GM18519 (cell line): ENCODE measurements around the gene HCN3.

Experiments
- ATAC-seq: cut with Tn5 transposase; IDR thresholded peaks from one replicate; pipeline ENCODE4 v1.9.1; 2021; ENCODE audit warnings: mild to moderate bottlenecking, moderate library complexity; ENCODE audit not compliant: unreplicated experiment, low FRiP score

The HCN3 gene

GRCh38 chr1:155253797-155254196 lies 23.5 kb upstream of the HCN3 start:
- ATAC-seq = no peak

GRCh38 chr1:155254228-155254713 lies 23.0 kb upstream of the HCN3 start:
- no peak for ATAC-seq

GRCh38 chr1:155254714-155255242 lies 22.5 kb upstream of the HCN3 start:
- ATAC-seq = no peak

- no peak for ATAC-seq
Observed at GRCh38 chr1:155255243-155256007, 21.8 kb upstream of the HCN3 start, which contains the start of gene ENTREP3. Gene ENTREP3 (minus strand): TSS chr1:155255483. CDS start chr1:155254877, 606 bp downstream.

DNA sequence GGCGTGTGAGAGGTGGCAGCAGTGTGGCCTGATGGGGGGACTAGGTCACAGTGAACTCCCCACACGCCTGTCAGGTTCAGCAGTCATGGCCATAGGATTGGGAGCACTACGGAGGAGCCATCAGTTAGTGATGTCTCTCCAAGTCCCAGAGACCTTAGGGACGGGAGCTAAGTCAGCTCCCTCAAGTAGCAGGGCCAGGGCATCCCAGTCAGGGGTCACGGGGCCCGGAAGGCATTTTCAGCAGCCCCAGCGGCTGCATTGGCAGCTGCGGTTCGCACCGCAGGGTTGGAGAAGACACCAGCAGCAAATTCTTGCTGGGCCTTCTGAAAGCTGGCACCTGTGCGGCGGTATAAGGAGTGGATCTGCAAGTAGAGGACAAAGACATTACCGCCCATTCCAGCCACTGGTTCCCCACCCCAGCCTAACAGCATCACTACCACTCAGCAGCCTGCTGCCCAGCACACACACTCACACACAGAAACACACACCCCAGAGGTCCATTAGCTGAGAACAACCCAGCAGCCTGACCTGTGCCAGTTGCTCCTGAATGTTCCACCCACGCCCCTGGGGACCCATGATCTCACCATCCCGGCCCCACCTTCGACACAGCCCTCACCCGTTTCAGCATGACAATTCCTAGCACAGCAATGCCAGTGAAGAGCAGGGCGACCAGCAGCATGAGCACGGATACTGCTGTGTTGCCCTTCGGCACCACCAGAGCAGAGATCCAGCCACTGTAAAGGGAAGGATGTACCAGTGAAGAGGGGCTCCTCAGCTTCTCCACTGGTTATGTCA lies 21.0 kb upstream of the HCN3 start:
- ATAC-seq = no peak

DNA sequence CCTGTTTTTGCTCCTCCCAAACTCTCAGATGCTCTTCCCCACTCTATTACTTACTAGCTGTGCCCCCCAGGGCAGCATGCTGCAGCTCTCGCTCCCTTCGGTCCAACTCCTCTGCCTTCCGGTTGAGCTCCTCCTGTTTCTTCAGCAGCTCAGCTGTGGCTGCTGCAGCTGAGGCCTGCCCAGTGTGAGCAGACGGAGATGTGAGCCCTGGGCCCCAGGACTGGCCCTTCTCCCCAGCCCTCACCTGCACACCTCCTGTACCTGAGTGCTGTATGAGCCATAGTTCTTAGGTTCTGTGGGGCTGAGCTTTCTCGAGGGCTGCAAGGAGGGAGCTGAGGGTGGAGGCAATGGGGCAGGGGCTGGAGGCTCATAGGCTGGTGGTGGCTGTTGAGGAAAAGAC lies 17.0 kb upstream of the HCN3 start:
- ATAC-seq = no peak

DNA sequence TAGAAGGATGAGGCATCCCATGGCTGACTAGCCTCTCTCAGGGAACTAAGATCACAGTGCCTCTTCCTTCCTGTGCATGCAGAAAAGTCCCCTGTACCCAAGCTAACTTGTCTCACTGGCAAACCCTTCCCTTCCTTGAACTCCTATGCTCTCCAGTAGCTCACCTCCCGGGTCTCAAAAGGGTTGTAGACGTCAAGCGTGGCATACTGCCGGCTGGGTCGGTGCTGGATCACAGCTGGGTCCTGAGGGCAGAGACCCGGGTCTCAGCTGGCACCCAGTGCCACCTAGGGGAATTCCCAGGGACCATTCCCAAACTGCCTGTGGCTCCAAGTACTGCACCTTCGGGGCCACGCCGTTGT lies 15.8 kb upstream of the HCN3 start:
- no peak for ATAC-seq

GRCh38 chr1:155261852-155262673 lies 15.2 kb upstream of the HCN3 start, which contains the start of gene SCAMP3:
Gene SCAMP3 (minus strand): TSS chr1:155262360. CDS start chr1:155262151, 209 bp downstream.
- peak; percentile 64 for ATAC-seq

DNA sequence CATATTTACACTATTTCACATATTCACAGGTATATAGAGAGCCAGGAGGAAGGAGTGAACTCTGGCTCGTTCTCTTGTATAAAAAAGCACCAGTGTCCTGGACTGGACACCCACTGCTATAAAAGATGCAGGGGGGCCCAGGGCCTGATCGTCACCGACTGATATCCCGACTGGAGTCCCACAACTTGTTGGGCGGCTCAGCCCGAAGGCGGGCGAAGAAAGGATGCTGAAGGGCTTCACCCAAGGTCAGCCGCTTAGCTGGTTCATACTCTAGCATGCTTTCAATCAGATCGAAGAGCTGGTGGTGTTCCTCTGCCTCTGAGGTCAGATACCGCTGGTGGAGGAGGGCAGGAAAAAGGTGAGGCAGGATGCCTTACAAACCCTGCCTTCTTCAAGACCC lies 14.2 kb upstream of the HCN3 start:
- ATAC-seq = no peak

DNA sequence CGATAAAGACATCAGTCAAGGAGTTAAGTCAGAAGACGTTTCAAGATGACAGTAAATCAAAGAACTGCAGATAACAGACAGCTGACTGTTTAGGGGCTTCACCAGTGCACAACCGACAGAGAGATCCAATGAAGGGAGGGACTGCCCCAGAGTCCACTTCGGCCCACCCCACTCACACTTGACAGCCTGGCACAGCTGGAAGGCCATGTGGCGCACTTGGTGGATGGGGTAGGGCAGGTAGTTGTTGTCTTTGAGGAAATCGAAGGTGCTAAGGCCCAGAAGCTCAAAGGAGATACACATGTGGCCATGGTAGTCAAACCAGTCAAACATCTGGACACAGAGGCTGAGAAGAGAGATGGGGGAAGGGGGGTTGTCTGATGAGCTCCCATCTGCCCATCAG lies 10.7 kb upstream of the HCN3 start:
- ATAC-seq = no peak

GRCh38 chr1:155267373-155267772 lies 9.9 kb upstream of the HCN3 start:
- no peak for ATAC-seq

DNA sequence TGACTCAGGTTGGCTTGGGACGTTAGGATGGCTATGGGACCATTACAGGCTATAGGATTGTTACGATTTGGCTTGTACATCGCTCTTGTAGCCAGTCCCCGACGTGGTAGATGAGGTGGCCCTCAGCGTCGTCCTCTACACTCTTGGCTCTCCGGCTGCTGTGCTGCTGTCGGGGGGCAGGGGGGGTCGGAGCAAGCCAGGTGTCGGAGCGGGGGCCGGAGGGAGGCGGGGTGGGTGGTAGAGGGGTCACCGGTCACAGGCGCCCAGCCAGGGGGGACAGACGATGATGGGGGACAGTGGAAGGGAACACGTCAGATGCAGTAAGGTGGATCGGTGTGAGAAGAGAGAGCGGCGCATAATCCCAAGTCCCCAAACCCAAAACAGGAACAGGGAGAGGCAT lies 8.6 kb upstream of the HCN3 start:
- ATAC-seq = no peak

DNA sequence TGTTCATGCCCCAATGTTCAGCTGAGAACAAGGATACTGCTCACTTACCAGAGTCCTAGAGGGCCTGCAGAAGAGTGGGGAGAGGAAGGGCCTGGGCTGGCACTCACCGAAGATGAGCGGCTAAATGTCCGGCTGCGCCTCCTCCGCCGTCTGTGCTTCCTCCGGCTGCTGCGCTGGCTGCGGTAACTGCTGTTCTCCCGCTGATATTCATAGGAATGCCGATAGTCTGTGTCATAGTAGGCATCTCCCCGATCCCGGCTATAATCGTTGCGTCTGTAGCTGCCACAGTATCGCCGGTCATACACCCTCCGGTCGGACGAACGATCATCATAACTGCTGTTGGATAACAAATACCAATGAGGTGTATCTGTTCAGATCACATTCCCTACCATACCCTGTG lies 7.9 kb upstream of the HCN3 start:
- ATAC-seq = no peak

GRCh38 chr1:155272466-155273342 lies 4.6 kb upstream of the HCN3 start:
- no peak for ATAC-seq

DNA sequence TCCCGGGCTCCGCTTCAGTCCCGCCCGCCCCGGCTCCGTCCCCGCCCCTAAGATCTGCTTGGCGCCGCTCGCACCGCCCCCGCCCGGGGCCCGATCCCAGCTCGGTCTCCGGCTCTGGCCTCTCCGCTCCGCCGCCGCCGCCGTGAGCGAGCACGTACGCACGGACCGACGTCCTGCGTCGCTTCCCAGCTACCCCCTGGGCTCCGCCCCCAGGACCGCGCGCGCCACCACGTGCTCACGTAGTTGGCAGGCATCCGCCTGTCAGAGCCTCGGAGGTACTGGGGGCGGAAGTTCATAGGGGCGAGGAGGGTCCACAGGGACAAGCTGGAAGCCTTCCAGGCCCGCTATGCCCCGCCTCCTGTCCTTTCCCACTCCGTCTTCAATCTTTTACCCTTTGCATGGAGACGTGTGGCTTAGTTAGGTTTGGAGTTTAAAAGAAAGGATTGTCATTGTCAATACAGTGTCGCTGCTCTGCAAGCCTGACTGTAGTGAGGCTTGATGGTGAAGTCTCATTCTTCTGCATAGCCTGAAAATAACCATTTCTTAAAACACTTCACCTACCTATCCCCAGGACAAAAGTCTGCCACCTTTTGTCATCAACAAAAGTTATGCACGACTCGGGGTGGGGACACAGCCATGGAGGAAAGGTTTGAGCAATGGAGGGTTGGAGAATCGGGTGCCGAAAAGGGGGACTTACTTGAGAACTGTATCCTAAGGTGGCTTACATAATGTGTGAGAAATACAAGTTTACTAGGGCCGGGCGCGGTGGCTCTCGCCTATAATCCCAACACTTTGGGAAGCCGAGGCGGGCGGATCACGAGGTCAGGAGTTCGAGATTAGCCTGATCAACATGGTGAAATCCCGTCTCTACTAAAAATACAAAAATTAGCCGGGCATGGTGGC lies 3.7 kb upstream of the HCN3 start, which contains the start of gene CLK2:
TSS of gene CLK2 (minus strand) at position 162 of the 903 bp plus-strand sequence. CDS start 2,527 bp downstream, outside the sequence.
- peak; percentile 56 for ATAC-seq

GRCh38 chr1:155277902-155278688 lies 832 bp downstream of the HCN3 start:
- no peak for ATAC-seq

GRCh38 chr1:155278689-155279160 lies 1.5 kb downstream of the HCN3 start:
- ATAC-seq = no peak
